GM12874 (cell line): ENCODE results near the gene UBE2G2.

Experiments used
- CTCF ChIP-seq: IDR thresholded peaks from 2 replicates; pipeline ENCODE4 v1.5.1; 2011; ENCODE audit warnings: low read depth, mild to moderate bottlenecking, control low read depth, low read length, moderate library complexity; ENCODE audit not compliant: insufficient read depth

Gene UBE2G2

GRCh38 chr21:44758781-44759627 lies 42.6 kb downstream of the UBE2G2 start:
- no peak for TF ChIP-seq CTCF

GRCh38 chr21:44758141-44758561 lies 43.5 kb downstream of the UBE2G2 start:
- TF ChIP-seq CTCF, result no peak

GRCh38 chr21:44757731-44758130 lies 43.9 kb downstream of the UBE2G2 start:
- TF ChIP-seq CTCF, result no peak

GRCh38 chr21:44756423-44757185 lies 45.0 kb downstream of the UBE2G2 start:
- TF ChIP-seq CTCF, result no peak

DNA sequence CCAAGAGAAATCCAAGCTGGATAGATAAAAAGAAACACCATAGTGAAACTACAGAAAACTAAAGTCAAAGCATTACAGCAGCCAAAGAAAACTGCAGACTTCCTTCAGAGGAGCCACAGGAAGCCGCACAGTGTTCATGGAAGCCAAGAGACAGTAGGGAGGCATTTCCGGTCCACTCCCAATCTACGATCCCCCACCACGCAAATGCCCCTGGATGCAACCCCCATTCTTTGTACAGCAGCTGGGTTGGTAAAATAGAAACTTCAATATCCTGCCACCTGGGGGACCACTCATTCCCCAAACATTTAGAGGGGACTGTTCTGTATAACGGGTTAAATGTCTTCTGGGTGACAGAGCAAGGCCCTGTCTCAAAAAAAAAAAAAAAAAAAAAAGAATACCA lies 46.4 kb downstream of the UBE2G2 start:
- TF ChIP-seq CTCF, result no peak

DNA sequence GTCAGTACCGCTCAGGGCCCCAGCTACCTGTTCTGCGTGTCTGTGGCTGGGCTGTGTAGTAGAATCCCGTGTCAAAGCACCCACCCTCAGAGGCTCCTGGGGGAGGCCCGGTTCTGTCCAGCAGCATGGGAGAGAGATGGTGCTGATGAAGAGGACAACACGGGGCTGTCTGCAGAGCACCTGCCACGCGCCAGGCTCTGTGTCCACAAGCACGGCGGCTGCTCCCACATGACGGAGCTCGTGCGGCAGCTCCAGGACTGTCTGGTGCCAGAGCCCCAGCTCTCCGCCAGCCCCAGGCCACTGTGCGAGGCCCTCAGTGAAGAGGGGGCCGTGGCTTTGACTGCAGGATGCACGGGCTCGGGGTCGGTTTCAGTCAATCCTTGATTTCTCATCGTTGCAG lies 48.3 kb downstream of the UBE2G2 start:
- TF ChIP-seq CTCF, result no peak

DNA sequence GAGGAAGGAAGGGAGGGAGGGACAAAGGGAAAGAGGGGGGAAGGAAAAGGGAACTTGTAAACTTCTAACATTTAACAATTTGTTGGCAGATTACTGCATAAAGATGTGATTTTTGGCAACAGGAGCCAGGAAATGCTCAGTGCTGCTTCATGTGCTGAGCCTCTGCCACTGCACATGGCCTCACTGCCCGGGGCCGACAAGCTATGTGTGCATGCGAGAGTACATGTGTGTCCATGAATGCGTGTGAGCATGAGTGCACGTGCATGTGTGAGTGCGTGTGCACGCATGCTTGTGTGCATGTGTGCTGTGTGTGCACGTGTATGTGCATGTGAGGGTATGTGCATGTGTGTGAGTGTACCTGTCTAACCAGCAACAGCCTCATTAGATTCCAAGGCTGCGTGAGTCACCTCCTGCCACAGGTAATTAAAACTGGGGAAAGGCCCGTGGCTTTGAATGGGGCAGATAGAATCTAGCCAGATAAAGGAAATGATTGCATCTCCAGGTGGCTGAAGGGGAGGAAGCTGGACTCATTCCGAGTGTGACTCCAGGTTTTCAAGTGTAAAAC lies 48.9 kb downstream of the UBE2G2 start:
- TF ChIP-seq CTCF, result no peak
